H1 (cell line): ENCODE data around the gene CNRIP1. TPM values are rescaled to one million over a fixed set of nuclear protein-coding genes. Genes with fewer than 3 reads are reported as not detected.
A peak's percentile ranks its signal among the peaks of the same experiment; 100 is the strongest.

Experiments
- CTBP2 ChIP-seq: IDR thresholded peaks from 2 replicates; pipeline ENCODE4 v1.7.0; 2011; ENCODE audit warnings: borderline replicate concordance, mild to moderate bottlenecking, moderate library complexity, mixed read lengths, low read length; ENCODE audit not compliant: insufficient read depth, insufficient read length
- MAFK ChIP-seq: IDR thresholded peaks from 2 replicates; pipeline ENCODE4 v1.6.1; 2012; ENCODE audit warnings: low read depth, mild to moderate bottlenecking, improper control_type of control experiment, low read length
- RAD21 ChIP-seq, 2 experiments: IDR thresholded peaks in 1 of 2; conservative IDR thresholded peaks in 1 of 2; 2 replicates each; pipeline ENCODE4 v1.6.1; 2011; ENCODE audit warnings: low read depth in 2 of 2, low read length in 2 of 2, improper control_type of control experiment in 1 of 2, inconsistent platforms in 1 of 2, mild to moderate bottlenecking in 1 of 2, moderate library complexity in 1 of 2
- ZNF274 ChIP-seq: IDR thresholded peaks from 2 replicates; pipeline ENCODE4 v1.7.0; 2012; ENCODE audit warnings: low read length, borderline replicate concordance; ENCODE audit errors: extremely low read depth
- polyA plus RNA-seq, 7 experiments: library from polyadenylated mRNA; depleted of rRNA in 3 of 7; stranded (reverse) in 5 of 7; unstranded in 2 of 7; fragments of >200 nt in 5 of 7; fragments of 200-250 nt in 2 of 7; gene quantifications; 1 replicate in 5 of 7; 2 replicates in 1 of 7; 4 replicates in 1 of 7; pipeline versions ENCODE4 v1.2.1 to v1.2.3, GENCODE V29; 2011 to 2013; ENCODE audit warnings: missing spikeins in 2 of 7, mixed read lengths in 2 of 7
- total RNA-seq: library from RNA; stranded (reverse); fragmentation: NEBNext Ultra II Directional; extraction: Animal tissue kit (Norgen Biotek cat#: 25700); gene quantifications from 2 replicates; pipeline ENCODE4 v1.2.1, GENCODE V29; 2021

CNRIP1 gene
- total and polyA plus RNA-seq, 2 of the 8 experiments (the other 6 are each of a cell fraction or from before 2014, with no cell fraction given) = 4.6 to 7.0 TPM

- TF ChIP-seq CTBP2 = peak; percentile 64
- TF ChIP-seq MAFK = no peak
- TF ChIP-seq ZNF274 = no peak
- no peak for TF ChIP-seq RAD21 (IDR thresholded peaks at IDR 0.05 in 1 of 2, conservative IDR thresholded peaks at IDR 0.05 in 1 of 2; ENCODE audit: low read depth in 2 of 2, low read length in 2 of 2)
- TF ChIP-seq, all 59 proteins: peak for 19
Measured at GRCh38 chr2:68252400-68253218, 67.1 kb downstream of the CNRIP1 start, which contains the start of gene PPP3R1 (continued).
